Measurements from ENCODE around the gene TRMT11. TPM values are rescaled to one million over a fixed set of nuclear protein-coding genes. Genes with fewer than 3 reads are reported as not detected.

The TRMT11 gene
- total and polyA plus RNA-seq, 9 of the 15 experiments (the other 6 are each of a cell fraction or from before 2014, with no cell fraction given): 38.8 to 88.0 (median 59.8) TPM

- TF ChIP-seq REST (IDR thresholded peaks at IDR 0.05; ENCODE audit: borderline replicate concordance) (peak; percentile 35; the same call in 1 of the 2 replicates), REST (CRISPR knock-in tag; IDR thresholded peaks at IDR 0.05; ENCODE audit: low read depth) (no peak), CTCF (IDR thresholded peaks at IDR 0.05 in 2 of 3, conservative IDR thresholded peaks at IDR 0.05 in 1 of 3; ENCODE audit: insufficient read depth in 2 of 3, low read depth in 1 of 3, low read length in 3 of 3) (peak; percentile 25 to 37 (median 36); a peak in 2 of 6 replicates), MTF1 (CRISPR knock-in tag; IDR thresholded peaks at IDR 0.05; ENCODE audit: borderline replicate concordance) (no peak), EGR1 (conservative IDR thresholded peaks at IDR 0.05) (no peak), HOMEZ (CRISPR knock-in tag; IDR thresholded peaks at IDR 0.05) (no peak), CHAMP1 (IDR thresholded peaks at IDR 0.05) (no peak), RAD21 (CRISPR knock-in tag; conservative IDR thresholded peaks at IDR 0.05 in 1 of 2, IDR thresholded peaks at IDR 0.05 in 1 of 2) (peak; percentile 8 to 59; a peak in 2 of 4 replicates), ZNF740 (CRISPR knock-in tag; IDR thresholded peaks at IDR 0.05) (peak; percentile 49), ZNF740 (tag; IDR thresholded peaks at IDR 0.05) (no peak)
Observed at GRCh38 chr6:125952764-125953501, 33.4 kb upstream of the TRMT11 start (continued).

All from K562 (cell line).